ENCODE measurements around the gene NCOR2.

NCOR2 gene

GRCh38 chr12:124525455-124525854, 42.0 kb downstream of the NCOR2 start:
- DNase-seq (ENCODE audit: low spot score), result no peak

DNA sequence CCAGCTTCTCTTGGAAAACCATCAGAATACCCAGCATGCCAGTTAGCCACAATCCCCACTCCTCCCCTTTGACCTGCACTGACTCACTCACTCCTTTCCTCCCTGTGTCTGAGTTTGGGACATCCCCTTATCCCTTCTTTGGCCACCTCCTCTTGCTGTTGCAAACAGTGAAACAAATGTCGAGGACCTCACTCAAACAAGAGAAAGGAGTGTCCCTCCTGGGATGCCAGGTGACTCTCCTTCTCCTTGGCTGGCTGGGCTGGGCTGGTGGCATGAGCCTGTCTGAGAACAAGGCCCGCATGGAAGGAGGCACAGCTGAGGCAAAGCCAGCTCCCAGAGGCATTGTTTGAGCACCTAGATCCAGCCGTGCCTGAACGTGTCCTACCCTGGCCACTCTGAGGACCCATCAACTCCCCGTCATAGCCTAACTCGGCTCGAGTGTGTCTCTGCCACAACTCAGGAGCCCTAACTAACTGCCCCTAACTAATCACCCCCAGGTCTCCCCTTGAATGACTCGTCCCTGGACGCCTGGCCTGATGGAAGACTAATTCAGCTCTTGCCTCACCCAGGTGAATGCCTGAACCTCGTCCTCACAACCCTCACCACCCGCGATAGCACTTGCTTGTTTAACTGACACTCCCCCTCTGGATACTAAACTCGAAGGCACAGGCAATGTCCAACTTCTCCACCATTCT, 43.0 kb downstream of the NCOR2 start:
- DNase-seq (ENCODE audit: low spot score), result no peak

DNA sequence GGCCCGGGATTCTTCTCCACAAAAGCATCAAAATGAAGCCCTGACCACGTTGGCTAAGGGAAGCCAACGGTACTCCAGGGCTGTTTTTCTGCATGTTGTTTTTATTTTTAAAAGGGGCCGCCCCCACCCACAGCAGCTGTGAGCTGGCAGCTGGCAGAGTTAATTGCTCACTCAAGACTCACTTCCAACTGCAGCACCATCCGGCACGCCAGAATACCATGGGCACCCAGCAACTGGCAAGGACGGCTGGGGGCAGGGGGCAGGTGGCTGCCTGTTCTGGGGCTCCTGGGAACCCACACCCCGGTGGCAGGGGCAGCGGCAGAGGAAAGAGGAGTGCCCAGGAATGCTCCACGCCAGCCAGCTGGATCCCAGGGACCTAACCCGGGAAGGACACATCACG, 44.3 kb downstream of the NCOR2 start:
- DNase-seq (ENCODE audit: low spot score), result no peak

DNA sequence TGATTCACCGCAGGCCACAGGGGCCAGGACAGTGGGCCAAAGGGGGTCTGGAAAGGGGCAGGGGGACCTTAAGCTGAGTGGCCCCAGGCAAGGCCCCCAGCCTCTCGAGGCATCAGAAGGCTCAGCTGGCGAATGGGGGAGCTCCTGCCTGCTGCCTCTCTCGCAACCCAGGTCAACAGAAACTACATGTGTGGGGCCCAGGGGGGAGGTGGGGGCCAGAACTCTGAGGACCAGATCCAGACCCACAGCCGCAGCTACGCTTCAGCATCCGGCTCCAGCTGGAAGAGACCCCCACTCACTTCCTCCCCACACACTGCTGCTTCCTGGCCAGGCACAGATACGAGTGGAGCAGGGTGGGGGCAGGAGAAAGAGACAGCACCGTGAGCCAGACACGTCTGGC, 46.5 kb downstream of the NCOR2 start:
- DNase-seq (ENCODE audit: low spot score), result no peak

DNA sequence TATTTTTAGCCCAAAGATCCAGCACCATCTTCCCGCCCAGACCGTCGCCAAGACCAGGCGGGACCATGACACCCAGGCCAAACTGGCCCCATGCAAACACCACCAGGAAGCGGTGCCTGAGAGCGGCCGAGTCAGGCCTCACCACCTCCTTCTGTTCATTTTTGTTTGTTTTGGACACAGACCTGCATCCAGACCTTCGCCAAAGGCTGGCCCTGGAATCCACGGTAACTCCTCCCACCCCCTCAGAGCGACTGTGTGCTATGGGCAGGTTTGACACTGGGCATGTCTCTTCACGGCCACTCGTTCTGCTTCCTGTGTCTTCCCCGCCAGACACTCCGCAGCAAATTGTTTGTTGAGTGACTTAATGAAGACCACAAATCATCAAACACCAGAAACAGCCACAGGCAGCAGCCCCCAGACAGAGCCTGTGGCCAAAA, 47.1 kb downstream of the NCOR2 start:
- no peak for DNase-seq (ENCODE audit: low spot score)

DNA sequence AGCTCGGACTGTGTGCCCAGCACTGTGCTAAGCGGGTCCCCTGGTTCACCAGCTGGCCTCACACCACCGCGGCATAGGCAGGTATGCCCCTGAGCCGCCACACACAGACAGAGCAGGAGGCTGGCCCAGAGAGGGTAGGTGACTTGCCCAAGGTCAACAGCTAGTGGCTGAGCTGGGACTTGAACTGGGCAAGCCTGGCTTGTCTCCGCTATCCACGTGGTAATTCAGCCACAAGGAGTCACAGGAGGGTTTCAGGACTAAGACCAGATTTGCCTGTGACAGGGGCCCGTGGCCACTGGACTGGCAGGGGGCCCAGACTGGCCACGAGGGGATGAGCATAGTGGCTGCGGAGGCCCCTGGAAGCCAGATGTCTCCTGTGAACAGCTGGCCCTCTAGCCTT, 47.7 kb downstream of the NCOR2 start:
- DNase-seq (ENCODE audit: low spot score), result no peak

- DNase-seq (ENCODE audit: low spot score), result no peak
These were observed 49.1 kb downstream of the NCOR2 start for GRCh38 chr12:124518051-124518932.
